B cell (primary cell): ENCODE measurements around the gene LRRC8E. TPM values are rescaled to one million over a fixed set of nuclear protein-coding genes. Genes with fewer than 3 reads are reported as not detected.

Source experiments
- ATAC-seq: fragments of 200-7000 bp; cut with Tn5 transposase; one replicate; pipeline ENCODE4 v1.10.0; 2021; ENCODE audit warnings: low read depth, mild to moderate bottlenecking, moderate number of reproducible peaks, moderate library complexity
- CTCF ChIA-PET: fragments of 350-600 bp; sonication (Branson Sonifier 250); formaldehyde crosslinking; loops from one replicate; lab custom pipeline; 2021; ENCODE audit warnings: antibody characterized with exemption, inconsistent platforms; lab: Charles Lee
- POLR2A ChIA-PET: fragments of 350-600 bp; sonication (Branson Sonifier 250); formaldehyde crosslinking; loops from one replicate; lab custom pipeline; 2021; ENCODE audit warnings: antibody characterized with exemption; lab: Charles Lee
- DNase-seq: peaks from one replicate; pipeline ENCODE4 v3.0.0; 2013
- H2AFZ ChIP-seq: 2 replicates; pipeline ENCODE4 v1.6.1; 2012; ENCODE audit warnings: mild to moderate bottlenecking, low read depth, low read length; ENCODE audit not compliant: insufficient read depth, poor library complexity, severe bottlenecking
- H3K27ac ChIP-seq, 2 donors: 1 replicate in 1 of 2; 2 replicates in 1 of 2; pipeline ENCODE4 v1.5.1; 2012 to 2013; ENCODE audit warnings: low read length in 2 of 2, mild to moderate bottlenecking in 2 of 2, moderate library complexity in 1 of 2
- H3K27me3 ChIP-seq, 4 experiments: fragments of 200-600 bp in 1 of 4; sonication (generic) in 1 of 4; replicated peaks in 1 of 4; 1 replicate in 2 of 4; 2 replicates in 2 of 4; pipeline versions ENCODE4 v1.6.1 to v1.7.0; 2013 to 2016; ENCODE audit warnings: low read length in 3 of 4, mild to moderate bottlenecking in 2 of 4, mixed read lengths in 1 of 4, moderate library complexity in 1 of 4; ENCODE audit not compliant: insufficient read depth in 4 of 4, control insufficient read depth in 3 of 4; ENCODE audit errors: control extremely low read depth in 1 of 4
- H3K36me3 ChIP-seq, 2 experiments: replicated peaks in 1 of 2; 1 replicate in 1 of 2; 2 replicates in 1 of 2; pipeline versions ENCODE4 v1.6.1 to v1.7.1; 2013; ENCODE audit warnings: low read length in 1 of 2; ENCODE audit not compliant: insufficient read depth in 2 of 2, control insufficient read depth in 1 of 2; ENCODE audit errors: control extremely low read depth in 1 of 2, extremely low read depth in 1 of 2
- H3K4me1 ChIP-seq, 2 donors: fragments of 200-600 bp in 1 of 2; sonication (generic) in 1 of 2; 1 replicate in 1 of 2; 2 replicates in 1 of 2; pipeline versions ENCODE4 v1.5.1 to v1.6.1; 2013 to 2017; ENCODE audit warnings: low read length in 2 of 2; ENCODE audit not compliant: control insufficient read depth in 2 of 2, insufficient read depth in 2 of 2
- H3K4me2 ChIP-seq: replicated peaks from 2 replicates; pipeline ENCODE3; 2012; ENCODE audit warnings: mild to moderate bottlenecking, low read depth, low read length; ENCODE audit not compliant: poor library complexity, severe bottlenecking
- H3K4me3 ChIP-seq, 5 experiments: fragments of 200-600 bp in 1 of 5; sonication (generic) in 1 of 5; 1 replicate in 3 of 5; 2 replicates in 2 of 5; pipeline versions ENCODE4 v1.5.1 to v1.7.0; 2011 to 2016; ENCODE audit warnings: low read length in 4 of 5, mild to moderate bottlenecking in 4 of 5, low read depth in 2 of 5, control low read depth in 1 of 5, moderate library complexity in 1 of 5; ENCODE audit not compliant: insufficient read depth in 1 of 5; ENCODE audit errors: control extremely low read depth in 1 of 5, extremely low read depth in 1 of 5
- H3K79me2 ChIP-seq: fragments of 200-600 bp; sonication (generic); one replicate; pipeline ENCODE4 v1.6.0; 2016; ENCODE audit warnings: low read length; ENCODE audit not compliant: control insufficient read depth, insufficient read depth
- H3K9ac ChIP-seq: fragments of 200-600 bp; sonication (generic); 2 replicates; pipeline ENCODE4 v1.6.1; 2017; ENCODE audit warnings: mild to moderate bottlenecking, low read length, moderate library complexity
- H3K9me3 ChIP-seq, 3 donors: one replicate each; pipeline versions ENCODE4 v1.6.1 to v1.7.1; 2013; ENCODE audit warnings: low read length in 2 of 3; ENCODE audit not compliant: control insufficient read depth in 2 of 3, insufficient read depth in 1 of 3; ENCODE audit errors: control extremely low read depth in 1 of 3
- H4K20me1 ChIP-seq: 2 replicates; pipeline ENCODE4 v1.6.0; 2012; ENCODE audit warnings: mild to moderate bottlenecking, low read length; ENCODE audit not compliant: insufficient read depth, control insufficient read depth, poor library complexity, severe bottlenecking
- H3K27ac Mint-ChIP-seq: one replicate; pipeline ENCODE4 v1.8.0; 2021; ENCODE audit warnings: mixed read lengths
- H3K27me3 Mint-ChIP-seq: one replicate; pipeline ENCODE4 v1.8.0; 2021; ENCODE audit warnings: mixed read lengths
- H3K4me1 Mint-ChIP-seq: one replicate; pipeline ENCODE4 v1.8.0; 2021; ENCODE audit warnings: mixed read lengths
- H3K4me3 Mint-ChIP-seq: one replicate; pipeline ENCODE4 v1.8.0; 2021; ENCODE audit warnings: mixed read lengths
- H3K9me3 Mint-ChIP-seq: one replicate; pipeline ENCODE4 v1.8.0; 2022; ENCODE audit warnings: mixed read lengths; ENCODE audit not compliant: insufficient read depth
- CTCF ChIP-seq: fragments of 200-600 bp; IDR thresholded peaks from one replicate; pipeline ENCODE4 v1.8.0; 2022; ENCODE audit warnings: antibody characterized with exemption, mild to moderate bottlenecking
- EZH2 ChIP-seq: IDR thresholded peaks from 2 replicates; pipeline ENCODE4 v1.6.1; 2012; ENCODE audit warnings: borderline replicate concordance, low read depth, mild to moderate bottlenecking, moderate library complexity, low read length; ENCODE audit not compliant: insufficient read depth, poor library complexity, severe bottlenecking
- WGBS: methylation state at CpG from one replicate; pipeline ENCODE4 v1.1.5; 2013; ENCODE audit warnings: missing lambda C conversion rate; ENCODE audit not compliant: insufficient coverage; 5-methylcytosine and 5-hydroxymethylcytosine counted together
- intact Hi-C: fragments of 100-400 bp; cut with micrococcal nuclease; formaldehyde crosslinking; loops from one replicate; pipeline ENCODE4 v1.10.0; 2022
- polyA plus RNA-seq: library from polyadenylated mRNA; depleted of rRNA; stranded (reverse); fragments of >200 nt; gene quantifications from 2 replicates; pipeline ENCODE4 v1.2.3, GENCODE V29; 2012
- total RNA-seq, 2 donors: library from RNA; stranded (reverse); fragments of 120-200 nt in 1 of 2; gene quantifications; 1 replicate in 1 of 2; 2 replicates in 1 of 2; pipeline versions ENCODE4 v1.2.3 to v1.2.4, GENCODE V29; 2013 to 2022

LRRC8E gene
- total and polyA plus RNA-seq, 2 donors (not counting 1 experiment from before 2014, with no cell fraction given) = not detected

- POLR2A ChIA-PET = no interaction called here
- peaks cover 3 to 30% of the 10 kb centered on the region in 2 experiments for H3K36me3 ChIP-seq
Observed at GRCh38 chr19:7914099-7914498, 25.8 kb downstream of the LRRC8E start.

More at GRCh38 chr19:7914099-7914498, 25.8 kb downstream of the LRRC8E start:
- ATAC-seq = no peak
- peaks cover 0 to 23% (median 0%) of the 10 kb centered on the region in 3 donors for H3K9me3 ChIP-seq
- peaks cover 3% of the 10 kb centered on the region for H3K79me2 ChIP-seq
- TF ChIP-seq CTCF = no peak
- TF ChIP-seq EZH2 = no peak
- CTCF ChIA-PET = no interaction called here
- Mint-ChIP-seq H3K4me3 (no peak overlapping the region), H3K4me1 (peaks cover 19% of the 10 kb centered on the region), H3K27ac (no peak overlapping the region), H3K9me3 (no peaks in the 10 kb centered on the region), H3K27me3 (peaks cover 16% of the 10 kb centered on the region)
- no peak overlapping the region for H3K4me3 ChIP-seq
- H2AFZ ChIP-seq = no peak overlapping the region
- peaks cover 69% of the 10 kb centered on the region for H4K20me1 ChIP-seq
- peak; percentile 40 for DNase-seq
- 96% methylated on average over 4 of the region's 12 CpGs for WGBS
- peaks cover 0 to 41% (median 23%) of the 10 kb centered on the region in 4 experiments for H3K27me3 ChIP-seq
- H3K4me2 ChIP-seq = no peak overlapping the region
- intact Hi-C loops = no loop called here
- H3K4me1 ChIP-seq = peaks cover 35 to 39% of the 10 kb centered on the region in 2 donors
- no peak overlapping the region for H3K27ac ChIP-seq
- H3K9ac ChIP-seq = no peak overlapping the region
